Measurements from ENCODE around the gene HAPSTR1.
A peak's percentile ranks its signal among the peaks of the same experiment; 100 is the strongest.
"Not testable (repeated sequence)": the region's sequence is repeated elsewhere in the genome, so short reads cannot be mapped to it uniquely, and the experiment has no call there.

HAPSTR1 gene

GRCh38 chr16:9072806-9073341 lies 18.6 kb upstream of the HAPSTR1 start:
- DNase-seq, result no peak

DNA sequence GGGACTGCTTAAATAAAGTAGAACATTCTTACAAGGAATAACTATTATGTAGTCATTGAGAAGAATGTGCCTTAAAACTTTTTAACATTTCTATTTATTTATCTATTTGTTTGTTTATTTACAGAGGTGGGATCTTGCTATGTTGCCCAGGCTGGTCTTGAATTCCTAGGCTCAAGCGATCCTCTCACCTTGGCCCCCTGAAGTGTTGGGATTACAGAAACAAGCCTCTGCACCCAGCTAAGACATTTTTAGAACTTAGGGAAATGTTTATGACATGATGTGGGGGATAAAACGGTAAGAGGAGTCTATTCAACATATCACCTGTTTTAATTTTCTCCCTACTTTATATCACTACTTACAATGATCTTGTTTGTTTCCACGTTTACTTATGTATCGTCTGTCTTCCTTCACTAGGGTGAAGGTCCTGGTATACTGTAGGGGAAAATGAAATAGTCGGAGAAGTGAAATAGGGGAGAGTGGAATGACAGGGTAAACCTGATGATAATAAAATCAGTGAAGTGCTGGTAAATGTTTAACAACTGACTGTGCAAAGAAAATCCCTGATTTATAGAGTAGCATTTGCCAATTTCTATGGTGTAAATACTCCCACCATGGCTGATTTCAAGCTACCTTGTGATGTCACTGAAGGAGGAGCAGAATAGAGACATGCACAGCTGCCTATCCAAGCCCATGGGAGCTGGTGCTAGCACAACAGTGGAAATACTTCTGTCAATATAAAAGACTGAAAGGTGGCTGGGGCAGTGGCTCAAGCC lies 16.0 kb upstream of the HAPSTR1 start:
- DNase-seq, result no peak

- DNase-seq, result no peak
Observed at GRCh38 chr16:9077091-9077809, 14.2 kb upstream of the HAPSTR1 start.

DNA sequence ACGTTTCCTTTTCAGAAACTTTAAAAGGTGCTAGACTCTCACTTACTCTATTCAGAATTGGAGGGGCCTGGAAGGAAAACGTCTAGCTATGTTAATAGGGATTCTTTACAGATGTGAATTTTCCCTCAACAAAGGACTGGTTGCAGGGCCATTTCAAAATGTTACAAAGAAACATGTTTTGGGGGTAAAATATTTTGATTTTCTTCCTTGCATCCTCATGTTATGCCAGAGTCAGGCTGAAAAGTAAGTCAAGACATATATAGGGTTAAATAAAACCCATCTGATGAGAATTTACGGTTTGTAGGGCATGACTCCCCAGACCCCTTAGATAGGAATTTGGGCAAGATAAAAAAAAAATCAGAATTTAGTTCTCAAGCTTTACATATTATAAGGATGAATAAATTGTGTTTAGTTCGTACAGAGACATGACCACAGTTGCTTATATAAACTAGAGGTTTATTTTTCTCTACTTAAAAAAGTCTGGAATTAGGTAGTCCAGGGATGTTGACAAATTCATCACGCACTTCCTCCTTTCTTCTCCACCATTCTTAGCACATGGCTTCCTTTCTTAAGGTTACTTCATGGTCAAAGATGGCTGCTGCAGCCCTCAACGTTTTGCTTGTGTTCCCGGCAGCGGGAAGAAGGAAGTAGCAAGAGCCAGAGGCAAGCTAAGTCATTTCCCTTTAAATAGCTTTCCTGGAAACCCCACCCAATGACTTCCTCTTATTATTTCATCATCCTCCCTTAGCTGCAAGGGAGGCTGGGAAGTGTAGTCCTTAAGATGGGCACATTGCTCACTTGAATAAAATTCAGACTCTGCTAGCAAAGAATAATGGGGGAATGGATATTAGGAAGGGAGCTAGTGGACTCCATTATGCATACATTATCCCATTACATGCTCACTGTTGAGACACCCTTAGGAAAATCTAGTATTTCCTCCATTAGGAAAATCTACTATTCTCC lies 12.7 kb upstream of the HAPSTR1 start:
- peak in 4 of 6 experiments; percentile 2 to 63 (median 32) for DNase-seq

DNA sequence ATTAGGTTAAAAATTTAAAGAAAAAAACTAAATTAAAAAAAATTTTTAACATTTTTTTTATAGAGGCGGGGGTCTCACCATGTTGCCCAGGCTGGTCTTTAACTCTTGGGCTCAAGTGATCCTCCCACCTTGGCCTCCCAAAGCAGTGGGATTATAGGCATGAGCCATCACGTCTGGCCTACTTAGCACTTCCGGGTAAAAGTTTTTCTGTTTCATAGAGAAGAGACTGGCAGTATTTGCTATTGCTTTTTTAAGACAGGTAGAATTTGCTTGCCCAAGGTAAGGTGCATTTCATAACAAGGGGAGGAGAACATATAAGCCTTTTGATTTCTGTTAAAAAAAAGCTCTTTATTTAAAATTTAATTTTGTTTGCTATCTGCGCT lies 12.0 kb upstream of the HAPSTR1 start:
- no peak for DNase-seq

DNA sequence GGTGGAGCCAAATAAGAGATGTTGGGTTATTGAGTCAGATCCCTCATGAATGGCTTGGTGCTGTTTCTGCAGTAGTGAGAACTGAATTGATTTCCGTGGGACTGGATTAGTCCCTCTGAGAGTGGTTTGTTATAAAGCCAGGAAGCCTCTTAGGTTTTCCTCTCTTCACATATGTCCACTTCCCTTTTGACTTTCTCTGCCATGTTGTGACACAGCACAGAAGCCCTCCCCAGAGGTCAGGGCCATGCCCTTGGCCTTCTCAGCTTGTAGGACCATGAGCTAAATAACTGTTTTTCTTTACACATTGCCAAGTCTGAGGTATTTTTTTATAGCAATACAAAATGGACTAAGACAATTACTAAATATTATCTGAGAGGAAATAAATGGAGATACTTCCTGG lies 10.3 kb upstream of the HAPSTR1 start:
- DNase-seq, result no peak

- DNase-seq, result no peak
Observed at GRCh38 chr16:9081843-9082242, 9.6 kb upstream of the HAPSTR1 start.

DNA sequence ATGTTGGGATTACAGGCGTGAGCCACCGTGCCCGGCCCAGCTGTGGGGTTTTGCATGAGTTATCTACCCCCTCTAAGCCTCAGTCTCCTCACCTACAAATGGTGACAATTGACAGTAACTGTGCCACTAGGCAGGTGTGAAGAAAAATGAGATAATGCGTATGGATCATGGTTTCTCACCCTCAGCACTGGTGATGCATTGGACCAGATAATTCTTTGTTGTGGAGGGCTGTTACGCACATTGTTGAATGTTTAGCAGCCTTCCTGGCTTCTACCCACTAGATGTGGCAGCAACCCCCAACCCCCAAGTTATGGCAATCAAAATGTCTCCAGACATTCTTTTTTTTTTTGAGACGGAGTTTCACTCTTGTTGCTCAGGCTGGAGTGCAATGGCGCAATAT lies 9.0 kb upstream of the HAPSTR1 start:
- DNase-seq, result no peak

DNA sequence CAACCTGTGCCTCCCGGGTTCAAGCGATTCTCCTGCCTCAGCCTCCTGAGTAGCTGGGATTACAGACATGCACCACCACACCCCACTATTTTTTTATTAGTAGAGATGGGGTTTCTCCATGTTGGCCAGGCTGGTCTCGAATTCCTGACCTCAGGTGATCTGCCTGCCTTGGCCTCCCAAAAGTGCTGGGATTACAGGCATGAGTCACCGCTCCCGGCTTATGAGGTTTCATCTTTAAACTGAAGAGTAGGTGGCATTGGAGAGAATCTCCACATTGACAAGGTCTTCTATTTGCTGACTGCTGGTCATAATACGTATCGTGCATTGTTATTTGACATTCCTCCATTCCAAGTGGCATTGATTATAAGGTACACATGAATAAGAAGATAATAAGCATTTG lies 3.7 kb upstream of the HAPSTR1 start:
- not testable (repeated sequence) for DNase-seq

DNA sequence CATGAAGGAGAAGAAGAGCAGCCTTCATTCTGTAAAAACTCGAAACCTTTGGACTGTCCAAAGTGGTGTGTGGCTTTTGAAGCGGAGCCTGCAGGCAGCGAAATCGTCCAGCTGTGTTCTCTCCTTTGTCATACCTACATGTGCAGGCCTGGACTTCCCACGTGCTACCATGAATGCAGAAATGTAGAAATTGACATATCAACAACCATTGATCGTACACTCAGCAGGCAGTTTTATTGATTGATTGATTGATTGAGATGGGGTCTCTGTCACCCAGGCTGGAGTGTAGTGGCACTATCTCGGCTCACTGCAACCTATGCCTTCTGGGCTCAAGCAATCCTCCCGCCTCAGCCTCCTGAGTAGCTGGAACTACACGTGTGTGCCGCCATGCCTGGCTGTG lies 2.6 kb upstream of the HAPSTR1 start:
- DNase-seq, result no peak

- no peak for DNase-seq
Observed at GRCh38 chr16:9089660-9090059, 1.8 kb upstream of the HAPSTR1 start.

GRCh38 chr16:9090101-9090959 lies 1.1 kb upstream of the HAPSTR1 start:
- peak in 5 of 6 experiments; percentile 22 to 62 (median 55) for DNase-seq

DNA sequence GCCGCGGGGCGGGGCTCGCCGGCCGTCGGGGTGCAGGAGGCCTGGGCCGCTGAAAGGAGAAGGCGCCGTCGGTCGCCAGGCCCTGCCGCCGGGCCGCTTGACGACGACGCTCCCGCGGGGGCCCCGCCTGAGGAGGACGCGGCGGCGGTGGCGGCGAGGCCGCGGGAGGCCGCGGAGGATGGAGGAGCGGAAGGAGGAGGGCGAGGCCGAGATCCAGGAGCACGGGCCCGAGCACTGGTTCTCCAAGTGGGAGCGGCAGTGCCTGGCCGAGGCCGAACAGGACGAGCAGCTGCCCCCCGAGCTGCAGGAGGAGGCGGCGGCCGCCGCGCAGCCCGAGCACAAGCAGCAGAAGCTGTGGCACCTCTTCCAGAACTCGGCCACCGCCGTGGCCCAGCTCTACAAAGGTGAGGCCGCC lies 430 bp downstream of the HAPSTR1 start:
- DNase-seq, result peak in 4 of 6 experiments; percentile 49 to 75 (median 58)

DNA sequence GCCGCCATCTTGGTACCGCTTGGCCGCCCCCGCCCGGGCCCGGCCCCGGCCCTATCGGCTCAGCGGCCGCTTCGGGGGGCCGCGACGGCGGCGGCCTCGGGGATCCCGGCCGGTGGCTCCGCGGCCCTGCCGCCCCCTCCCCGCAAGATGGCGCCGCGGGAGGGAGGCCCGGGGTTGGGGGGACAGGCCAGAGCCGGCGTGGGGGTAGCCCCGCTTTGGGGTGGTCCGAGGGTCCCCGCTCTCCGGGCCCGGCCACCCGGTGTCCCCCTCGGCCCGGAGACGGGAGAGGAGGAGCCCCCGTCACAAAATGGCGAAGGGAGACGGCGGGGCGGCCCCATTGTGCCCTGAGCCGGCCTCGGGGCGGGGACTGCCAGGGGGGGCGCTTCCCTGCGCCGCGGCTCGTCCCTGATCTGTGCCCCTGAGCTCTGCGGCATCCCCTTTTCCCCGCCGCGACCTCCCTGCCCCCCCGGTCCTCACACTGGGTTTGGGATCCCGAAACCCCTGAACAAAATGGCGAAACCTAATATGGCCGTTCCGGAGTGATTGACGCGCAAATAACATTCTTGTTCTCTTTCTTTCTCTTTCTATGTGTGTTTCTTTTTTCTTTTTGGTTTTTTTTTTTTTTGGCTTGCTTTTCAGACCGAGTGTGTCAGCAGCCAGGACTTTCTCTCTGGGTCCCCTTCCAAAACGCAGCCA lies 986 bp downstream of the HAPSTR1 start:
- peak; percentile 45 to 67 (median 63) for DNase-seq

DNA sequence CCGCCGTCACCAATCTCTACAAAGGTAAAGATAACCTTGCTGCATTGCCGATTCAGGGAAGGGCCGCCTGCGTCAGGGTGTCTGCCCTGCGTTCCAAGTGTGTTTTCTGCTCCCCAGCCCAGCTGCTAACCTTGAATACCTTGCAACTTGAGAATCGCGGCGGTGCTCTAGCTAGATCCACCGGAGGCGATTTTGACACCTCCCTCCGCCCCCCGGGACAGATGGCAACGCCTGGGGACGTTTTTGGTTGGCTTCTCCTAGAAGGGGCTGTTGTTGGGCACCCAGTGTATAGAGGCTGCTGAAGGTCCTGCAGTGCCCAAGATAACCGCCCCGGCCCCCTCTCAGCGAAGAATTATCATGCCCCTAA lies 1.5 kb downstream of the HAPSTR1 start:
- peak in 4 of 6 experiments; percentile 23 to 63 (median 40) for DNase-seq

DNA sequence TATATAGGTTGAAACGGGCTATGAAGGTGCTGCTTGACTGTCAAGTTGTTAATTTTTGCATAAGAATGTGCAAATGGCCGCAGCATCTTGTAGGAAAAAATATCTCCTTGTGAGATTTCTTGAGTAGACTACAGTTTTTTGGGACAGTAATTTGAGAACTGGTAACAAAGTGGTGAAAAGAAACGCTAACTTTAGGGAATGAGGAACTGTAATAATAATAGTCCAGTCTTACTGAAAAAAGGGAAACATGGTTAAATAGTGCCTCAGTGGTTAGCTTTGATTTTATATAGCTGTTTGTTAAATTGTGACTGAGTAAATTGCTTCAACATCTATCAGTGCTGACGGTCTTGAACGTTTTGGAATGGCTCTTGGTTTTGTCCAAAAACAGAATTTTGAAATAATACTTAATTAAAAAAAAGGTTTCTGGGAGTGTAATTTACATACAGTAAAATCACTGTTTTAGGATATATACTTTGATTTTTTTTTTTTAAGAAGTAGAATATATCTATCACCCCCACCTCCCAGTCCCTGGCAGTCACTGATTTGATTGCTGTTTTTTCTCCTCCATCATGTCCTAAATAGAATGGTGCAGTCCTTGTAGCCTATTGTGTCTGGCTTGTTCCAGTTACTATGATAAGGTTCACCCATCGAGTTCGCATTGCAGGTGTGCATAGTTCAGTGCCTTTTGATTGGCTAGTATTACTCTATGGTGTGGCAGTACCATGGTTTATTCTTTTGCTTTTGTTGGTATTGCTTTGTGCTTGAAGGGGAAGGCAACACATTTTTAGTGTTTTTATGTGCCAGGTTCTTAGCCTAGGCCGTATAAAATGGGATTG lies 2.8 kb downstream of the HAPSTR1 start:
- no peak for DNase-seq

DNA sequence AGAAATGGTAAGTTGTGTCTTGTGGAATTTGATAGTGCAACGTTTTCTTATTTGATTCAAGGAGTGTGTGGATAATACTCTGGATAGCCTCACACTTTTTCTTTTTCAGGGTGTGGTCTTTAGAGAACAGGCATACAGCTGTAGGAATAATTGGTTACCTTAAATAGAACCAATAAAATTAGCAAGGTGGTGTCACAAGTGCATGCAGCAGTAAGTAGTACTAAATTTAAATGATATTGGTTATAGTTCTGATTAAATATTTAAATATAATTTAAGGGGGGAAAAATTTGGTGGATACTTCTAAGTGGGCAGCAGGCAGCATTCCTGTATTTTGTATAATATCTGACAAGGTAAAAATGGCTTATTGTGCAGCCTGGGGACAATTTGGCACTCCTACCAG lies 3.7 kb downstream of the HAPSTR1 start:
- no peak for DNase-seq

- DNase-seq, result no peak
Observed at GRCh38 chr16:9095656-9096397, 4.4 kb downstream of the HAPSTR1 start.

DNA sequence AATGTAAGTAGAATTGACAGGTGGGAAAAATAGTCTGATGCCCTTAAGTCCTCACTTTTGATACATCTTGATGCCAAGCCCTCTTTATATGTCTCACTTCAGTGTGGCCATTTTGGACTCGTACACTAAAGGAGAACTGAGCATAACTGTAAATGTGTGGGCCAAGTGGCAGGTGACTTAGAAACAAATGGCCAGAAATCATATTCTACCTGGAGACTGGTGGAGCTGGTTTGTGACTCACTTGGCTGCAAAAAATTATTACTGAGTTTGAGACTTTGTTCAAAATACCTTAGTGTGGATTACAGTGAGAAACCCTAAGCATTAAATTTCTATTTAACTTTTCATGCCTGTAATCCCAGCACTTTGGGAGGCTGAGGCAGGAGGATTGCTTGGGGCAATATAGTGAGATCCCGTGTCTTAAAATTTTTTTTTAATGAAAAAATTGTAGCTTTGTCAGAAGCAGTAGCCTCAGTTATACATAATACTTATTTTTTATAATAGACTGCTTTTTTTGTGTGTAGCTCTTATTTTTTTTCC lies 5.0 kb downstream of the HAPSTR1 start:
- no peak for DNase-seq

Data from stimulated activated naive CD4-positive, alpha-beta T cell (primary cell).